Stimulated activated CD4-positive, alpha-beta T cell treated with anti-CD3 and anti-CD28 coated beads, Interleukin-15, amount 100 ng/mL, for 24 hours (primary cell): ENCODE results near the gene GLTPD2.
A peak's percentile ranks its signal among the peaks of the same experiment; 100 is the strongest.
"Not testable (repeated sequence)": the region's sequence is repeated elsewhere in the genome, so short reads cannot be mapped to it uniquely, and the experiment has no call there.

ENCODE experiments used
- DNase-seq: peaks from one replicate; pipeline ENCODE4 v3.0.0-alpha.2; 2020

GLTPD2 gene

GRCh38 chr17:4811471-4811870 lies 22.7 kb downstream of the GLTPD2 start:
- DNase-seq, result no peak

- no peak for DNase-seq
These were observed 23.9 kb downstream of the GLTPD2 start for GRCh38 chr17:4812690-4813089.

GRCh38 chr17:4815043-4815675 lies 26.4 kb downstream of the GLTPD2 start:
- no peak for DNase-seq

DNA sequence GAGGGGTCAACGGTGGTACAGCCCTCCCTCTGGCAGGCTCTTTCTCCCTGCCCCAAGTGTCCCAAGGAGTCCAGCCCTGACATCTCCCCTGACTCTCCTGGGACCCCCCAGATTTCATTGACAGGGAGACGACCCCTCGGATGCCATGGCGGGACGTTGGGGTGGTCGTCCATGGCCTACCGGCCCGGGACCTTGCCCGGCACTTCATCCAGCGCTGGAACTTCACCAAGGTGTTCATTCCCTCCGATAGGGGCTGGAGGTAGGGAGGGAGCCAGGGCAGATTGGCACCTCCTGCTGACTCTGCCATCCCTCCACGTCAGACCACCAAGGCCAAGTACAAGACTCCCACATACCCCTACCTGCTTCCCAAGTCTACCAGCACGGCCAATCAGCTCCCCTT lies 28.1 kb downstream of the GLTPD2 start:
- no peak for DNase-seq

DNA sequence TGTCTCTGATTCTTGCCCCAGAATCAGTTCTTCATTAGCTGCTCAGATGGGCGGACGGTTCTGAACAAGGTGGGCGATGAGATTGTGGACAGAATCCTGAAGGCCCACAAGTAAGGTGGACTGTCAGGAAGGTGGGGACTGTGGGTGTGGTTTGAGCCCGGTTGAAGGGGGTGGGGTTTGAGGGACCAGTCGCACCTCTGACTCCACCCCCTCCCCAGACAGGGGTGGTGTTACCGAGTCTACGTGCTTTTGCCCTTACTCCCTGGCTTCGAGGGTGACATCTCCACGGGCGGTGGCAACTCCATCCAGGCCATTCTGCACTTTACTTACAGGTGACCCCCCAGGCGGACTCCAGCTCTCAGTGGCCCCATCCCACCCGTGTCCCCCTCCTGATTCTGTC lies 29.5 kb downstream of the GLTPD2 start:
- DNase-seq, result no peak

DNA sequence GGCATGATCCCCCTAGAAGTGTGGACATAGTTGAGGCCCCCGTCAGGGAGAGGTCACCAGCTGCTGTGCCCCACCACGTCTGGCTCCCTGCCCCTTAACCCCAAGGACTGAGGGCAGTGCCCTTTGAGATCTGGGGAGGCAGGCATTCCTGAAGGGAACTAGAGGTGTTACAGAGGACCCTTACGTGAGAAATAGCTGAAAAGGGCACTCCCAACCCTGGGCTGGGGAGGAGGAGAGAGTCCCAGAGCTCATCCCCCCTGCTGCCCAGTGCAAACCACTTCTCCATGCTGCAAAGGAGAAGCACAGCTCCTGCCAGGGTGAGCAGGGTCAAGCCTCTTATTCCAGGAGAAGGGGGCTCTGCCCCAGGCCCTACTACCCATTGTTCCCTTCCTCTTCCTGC lies 34.1 kb downstream of the GLTPD2 start:
- no peak for DNase-seq

DNA sequence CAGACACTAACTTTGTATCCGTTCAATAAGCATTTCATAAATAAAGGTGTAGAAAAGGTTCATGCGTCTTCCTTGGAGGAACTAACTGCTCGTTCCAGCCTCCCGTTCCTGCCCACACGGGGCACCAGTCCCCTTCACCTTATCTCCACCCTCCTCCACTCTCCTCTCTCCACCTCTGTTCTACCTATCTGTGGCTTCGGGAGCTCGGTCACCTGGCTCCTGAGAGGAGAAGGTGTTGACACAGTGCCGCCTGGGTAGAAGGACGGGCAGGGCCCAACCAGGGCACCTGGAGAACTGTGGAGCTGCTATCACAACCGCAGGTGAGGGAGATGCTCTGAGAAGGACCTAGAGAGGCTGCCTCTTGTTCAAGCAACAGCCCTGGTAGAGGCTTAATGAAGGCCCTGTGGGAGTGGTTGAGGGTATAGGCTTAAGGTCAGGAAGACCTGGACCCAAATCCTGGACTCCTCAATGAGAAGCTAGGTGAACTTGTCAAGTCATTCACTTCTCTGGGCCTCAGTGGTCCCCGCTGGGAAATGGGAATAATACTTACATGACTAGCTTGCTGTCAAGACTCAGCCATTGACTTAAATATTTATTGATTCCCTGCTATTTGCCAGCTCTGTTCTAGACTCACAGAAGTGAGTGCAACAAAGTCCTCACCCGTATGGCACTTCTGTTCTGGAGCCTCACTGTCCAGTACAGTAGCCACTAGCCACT lies 34.8 kb downstream of the GLTPD2 start:
- DNase-seq, result no peak

DNA sequence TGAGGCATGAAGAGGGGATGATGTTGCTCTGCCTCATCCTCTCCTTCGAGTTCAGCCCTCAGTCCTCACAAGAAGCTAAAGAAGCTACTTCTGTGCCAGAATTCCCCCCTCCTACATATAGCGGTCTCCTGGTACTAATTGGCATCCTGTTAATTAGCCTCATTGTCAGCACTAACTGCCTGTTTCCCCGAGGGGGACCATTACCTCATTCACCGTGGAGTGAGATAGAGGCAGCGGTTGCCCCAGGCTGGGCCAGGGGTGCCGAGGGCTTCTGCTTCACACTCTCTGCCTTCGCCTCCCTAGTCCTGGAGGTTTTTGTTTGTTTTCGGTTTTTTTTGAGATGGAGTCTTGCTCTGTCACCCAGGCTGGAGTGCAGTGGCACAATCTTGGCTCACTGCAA lies 38.6 kb downstream of the GLTPD2 start:
- no peak for DNase-seq

- not testable (repeated sequence) for DNase-seq
These were observed 44.0 kb downstream of the GLTPD2 start for GRCh38 chr17:4832829-4833177.

DNA sequence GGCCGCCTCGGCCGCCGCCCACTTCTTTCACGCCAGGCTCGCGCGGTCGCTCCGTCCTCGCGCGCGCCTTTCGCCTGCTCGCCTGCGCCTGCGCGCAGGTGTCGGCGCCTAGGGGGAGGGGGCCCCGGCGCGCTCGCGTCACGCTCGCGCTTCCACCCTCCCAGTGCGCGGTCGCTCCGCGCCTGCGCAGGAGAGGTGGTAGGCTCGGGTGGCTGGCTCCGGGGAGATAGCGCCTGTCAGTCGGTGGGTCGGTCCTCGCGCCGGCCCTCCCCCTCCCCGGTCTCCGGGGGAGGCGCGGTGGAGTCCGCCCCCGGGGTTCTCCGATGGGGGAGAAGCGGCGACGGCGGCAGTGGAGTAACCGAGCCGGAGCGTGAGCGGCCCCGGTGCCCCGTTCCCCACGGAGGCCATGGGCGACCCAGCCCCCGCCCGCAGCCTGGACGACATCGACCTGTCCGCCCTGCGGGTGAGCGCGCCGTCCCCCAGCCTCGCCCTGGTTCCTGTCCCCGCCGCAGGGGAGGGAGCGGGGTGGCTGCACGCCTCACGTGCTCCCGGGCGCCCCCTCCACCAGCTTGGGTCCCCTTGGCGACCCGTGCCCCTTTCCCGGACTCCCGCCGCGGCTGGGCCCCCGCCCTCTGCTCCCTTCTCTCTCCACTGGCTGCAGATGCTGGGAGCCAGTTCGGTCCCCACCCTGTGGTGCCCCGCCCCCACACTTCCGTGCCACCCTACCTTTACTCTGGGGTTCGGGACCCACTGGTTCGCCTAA lies 44.6 kb downstream of the GLTPD2 start, which contains the start of gene MINK1:
MINK1 (plus strand) TSS at position 163 of the 763 bp plus-strand sequence; CDS start at position 407, 244 bp downstream.
- DNase-seq, result peak; percentile 90

GRCh38 chr17:4833941-4834680 lies 45.3 kb downstream of the GLTPD2 start:
- DNase-seq, result peak; percentile 14

GRCh38 chr17:4834681-4835020 lies 45.9 kb downstream of the GLTPD2 start:
- DNase-seq, result no peak

- DNase-seq, result no peak
These were observed 47.5 kb downstream of the GLTPD2 start for GRCh38 chr17:4836221-4836620.

DNA sequence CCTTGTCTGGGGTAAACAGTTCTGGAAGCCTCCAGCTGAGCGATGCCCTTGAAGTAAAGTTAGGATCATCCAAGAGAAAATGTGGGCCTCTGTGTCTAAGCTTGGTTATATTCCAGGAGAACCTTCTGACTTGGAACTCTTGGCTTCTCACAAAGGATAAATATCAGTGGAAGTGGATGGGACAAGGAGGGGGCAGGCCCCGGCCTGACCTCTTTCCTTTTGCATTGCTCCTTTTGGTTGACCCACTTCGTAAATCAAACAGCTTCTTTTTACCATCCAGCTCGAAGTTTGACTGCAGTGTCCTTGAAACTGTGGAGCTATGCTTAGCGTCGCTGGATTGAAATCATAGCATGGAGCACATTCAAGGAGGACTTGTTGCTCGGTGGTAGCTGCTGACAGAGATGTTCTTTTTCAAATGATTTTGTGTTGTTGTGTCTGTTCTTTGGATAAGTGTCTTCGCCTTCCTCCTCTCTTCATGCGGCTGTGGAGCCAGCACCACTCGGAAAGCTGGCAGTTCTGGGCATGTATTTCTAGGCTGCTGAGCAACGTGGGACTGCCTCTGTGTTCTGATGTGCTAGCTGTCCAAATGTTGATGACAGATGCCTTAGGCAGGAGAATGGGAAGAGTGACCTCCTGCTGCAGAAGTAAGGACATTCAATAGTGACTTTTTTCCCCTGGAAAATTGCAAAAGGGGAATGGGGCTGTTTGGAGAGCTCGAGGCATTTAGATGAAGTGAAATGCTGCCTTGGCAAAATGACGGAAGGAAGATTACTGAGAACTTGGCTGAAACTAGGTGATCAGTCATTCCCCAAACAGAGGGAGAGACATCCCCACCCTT lies 48.9 kb downstream of the GLTPD2 start:
- DNase-seq, result no peak

GRCh38 chr17:4838309-4838785 lies 49.6 kb downstream of the GLTPD2 start:
- DNase-seq, result no peak

GRCh38 chr17:4839221-4839620 lies 50.5 kb downstream of the GLTPD2 start:
- DNase-seq, result no peak
